ENCODE measurements around the gene C3orf22.

DNA sequence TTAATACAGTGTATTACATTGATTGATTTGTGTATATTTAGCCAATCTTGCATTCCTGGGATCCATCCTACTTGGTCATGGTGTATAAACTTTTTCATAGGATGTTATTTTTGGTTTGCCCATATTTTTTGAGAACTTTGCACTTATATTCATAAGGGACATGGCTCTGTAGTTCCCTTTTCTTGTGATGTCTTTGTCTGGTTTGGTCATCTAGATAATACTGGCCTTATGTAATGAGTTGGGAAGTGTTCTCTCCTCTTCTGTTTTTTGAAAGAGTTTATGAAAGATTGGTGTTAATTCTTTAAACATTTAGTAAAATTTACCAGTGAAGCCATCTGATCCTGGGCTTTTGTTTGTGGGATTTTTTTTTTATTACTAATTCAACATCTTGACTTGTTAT, 25.2 kb downstream of the C3orf22 start:
- TF ChIP-seq GATA2 (IDR thresholded peaks at IDR 0.05; ENCODE audit: low read depth, low read length) (no peak), GATA3 (IDR thresholded peaks at IDR 0.05; ENCODE audit: low read depth, low read length) (no peak)
